ENCODE data around the gene OGG1.
A peak's percentile ranks its signal among the peaks of the same experiment; 100 is the strongest.

OGG1 gene

DNA sequence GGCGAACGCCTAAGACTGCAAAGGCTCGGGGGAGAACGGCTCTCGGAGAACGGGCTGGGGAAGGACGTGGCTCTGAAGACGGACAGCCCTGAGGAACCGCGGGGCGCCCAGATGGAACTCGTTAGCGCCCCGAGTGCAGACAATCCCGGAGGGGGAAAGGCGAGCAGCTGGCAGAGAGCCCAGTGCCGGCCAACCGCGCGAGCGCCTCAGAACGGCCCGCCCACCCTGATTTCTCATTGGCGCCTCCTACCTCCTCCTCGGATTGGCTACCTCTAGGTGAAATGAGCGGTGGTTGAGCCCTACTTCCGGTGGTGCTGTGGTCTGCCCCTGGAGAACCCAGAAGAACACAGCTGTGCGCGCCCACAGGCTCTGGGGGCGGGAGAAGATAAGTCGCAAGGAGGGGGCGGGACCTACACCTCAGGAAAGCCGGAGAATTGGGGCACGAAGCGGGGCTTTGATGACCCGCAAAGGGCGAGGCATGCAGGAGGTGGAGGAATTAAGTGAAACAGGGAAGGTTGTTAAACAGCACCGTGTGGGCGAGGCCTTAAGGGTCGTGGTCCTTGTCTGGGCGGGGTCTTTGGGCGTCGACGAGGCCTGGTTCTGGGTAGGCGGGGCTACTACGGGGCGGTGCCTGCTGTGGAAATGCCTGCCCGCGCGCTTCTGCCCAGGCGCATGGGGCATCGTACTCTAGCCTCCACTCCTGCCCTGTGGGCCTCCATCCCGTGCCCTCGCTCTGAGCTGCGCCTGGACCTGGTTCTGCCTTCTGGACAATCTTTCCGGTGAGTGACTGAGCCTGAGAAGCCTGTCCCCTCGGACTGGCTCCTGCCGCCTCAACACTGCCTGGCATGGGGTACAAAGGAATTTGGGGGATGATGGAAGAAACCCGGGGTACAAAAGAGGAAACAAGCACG is at the start of gene OGG1:
TSS of gene OGG1 (plus strand) at position 308 of the 911 bp plus-strand sequence. CDS start at position 643, 335 bp downstream.
- DNase-seq, result peak; percentile 99

DNA sequence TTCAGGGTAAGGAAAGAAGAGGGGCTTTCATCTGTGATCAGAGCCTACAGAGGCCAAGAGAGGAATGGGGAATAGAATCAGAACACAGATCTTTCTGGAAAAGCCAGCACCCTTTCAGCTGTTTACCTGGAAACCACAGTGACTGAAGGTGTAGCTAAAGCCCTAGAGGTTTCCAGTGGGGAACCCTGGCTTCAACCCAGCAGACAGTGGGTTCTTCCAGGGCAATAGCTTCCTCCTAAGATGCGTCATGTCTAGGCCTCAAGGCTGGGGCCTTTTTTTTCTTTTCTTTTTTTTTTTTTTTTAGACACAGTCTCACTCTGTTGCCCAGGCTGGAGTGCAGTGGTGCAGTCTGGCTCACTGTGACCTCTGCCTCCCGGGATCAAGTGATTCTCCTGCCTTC is 49.2 kb upstream of the OGG1 start:
- no peak for DNase-seq

DNA sequence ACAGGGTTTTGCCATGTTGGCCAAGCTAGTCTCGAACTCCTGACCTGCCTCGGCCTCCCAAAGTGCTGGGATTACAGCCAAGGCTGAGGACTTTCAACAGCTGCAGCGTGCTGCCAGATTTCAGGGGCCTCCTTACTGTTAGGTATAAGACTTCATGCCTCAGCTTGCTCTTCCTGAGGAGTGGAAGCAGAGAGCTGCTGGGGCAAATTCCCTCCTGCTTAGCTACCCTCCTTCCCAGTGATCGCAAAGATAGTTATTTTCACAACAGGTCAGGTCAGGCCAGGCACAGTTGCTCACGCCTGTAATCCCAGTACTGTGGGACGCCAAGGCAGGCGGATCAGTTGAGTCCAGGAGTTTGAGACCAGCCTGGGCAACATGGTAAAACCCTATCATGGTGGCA is 48.7 kb upstream of the OGG1 start:
- DNase-seq, result no peak

DNA sequence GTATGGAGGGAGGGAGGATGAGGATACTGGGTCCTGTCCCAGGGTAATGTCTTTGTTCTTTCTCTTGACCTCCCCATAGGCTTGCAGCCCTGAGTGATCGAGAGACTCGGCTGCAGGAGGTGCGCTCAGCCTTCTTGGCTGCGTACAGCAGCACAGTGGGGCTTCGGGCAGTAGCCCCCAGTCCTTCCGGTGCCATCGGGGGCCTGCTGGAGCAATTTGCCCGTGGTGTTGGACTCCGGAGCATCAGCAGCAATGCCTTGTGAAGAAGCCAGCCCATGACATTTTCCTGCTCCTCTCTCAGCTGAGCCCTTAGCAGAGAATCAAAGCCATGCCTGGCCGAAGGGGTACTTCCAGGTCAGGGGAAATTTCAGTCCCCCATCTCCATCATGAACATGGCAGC is 48.0 kb upstream of the OGG1 start:
- DNase-seq, result no peak

DNA sequence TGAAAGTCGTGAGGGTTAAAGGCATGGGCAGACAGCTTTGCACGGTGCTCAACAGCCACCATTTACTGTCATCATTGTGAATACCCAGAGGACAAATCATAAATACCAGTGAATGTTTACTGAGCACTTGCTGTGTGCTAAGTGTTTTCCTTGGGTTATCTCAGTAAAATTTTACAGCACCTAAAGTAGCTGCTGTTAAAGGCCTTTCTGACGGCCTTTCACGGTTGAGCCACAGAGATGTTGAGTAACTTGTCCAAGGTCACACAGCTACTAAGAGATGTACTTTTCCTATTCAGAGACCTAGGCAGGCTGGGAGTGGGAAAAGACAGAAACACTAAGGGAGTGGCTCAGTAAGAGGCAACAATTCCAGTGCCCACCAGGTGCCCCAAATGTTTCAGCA is 46.5 kb upstream of the OGG1 start:
- no peak for DNase-seq

DNA sequence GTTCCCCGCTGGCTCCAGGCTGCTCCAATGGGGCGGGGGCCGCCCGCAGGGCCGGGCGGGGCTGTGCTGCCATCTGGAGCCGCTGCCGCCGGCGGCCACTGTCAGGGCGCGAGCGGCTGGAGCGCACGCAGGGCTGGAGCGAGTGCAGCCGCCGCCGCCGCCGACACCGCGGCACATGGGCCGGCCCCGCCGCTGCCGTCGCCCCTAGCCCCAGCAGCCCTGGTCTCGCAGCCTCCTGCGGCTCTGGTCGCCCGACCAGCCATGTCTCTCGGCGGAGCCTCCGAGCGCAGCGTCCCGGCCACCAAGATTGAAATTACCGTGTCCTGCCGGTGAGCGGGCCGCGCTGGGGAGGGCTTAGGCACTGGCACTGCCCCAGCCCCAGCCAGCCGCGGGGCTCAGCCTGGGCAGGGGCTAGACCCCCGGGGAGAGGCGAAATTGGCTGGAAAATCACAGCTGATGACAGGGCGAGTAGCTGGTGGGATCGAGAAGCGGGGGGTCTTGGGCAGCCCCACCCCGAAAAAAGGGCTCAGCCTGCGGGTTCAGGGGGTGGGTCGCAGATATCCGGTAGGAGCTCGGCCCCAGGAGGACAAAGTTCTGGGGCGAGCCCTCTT is 45.9 kb upstream of the OGG1 start, which contains the start of gene CPNE9:
TSS of gene CPNE9 (plus strand) at position 98 of the 611 bp plus-strand sequence. CDS start at position 262, 164 bp downstream.
- no peak for DNase-seq

DNA sequence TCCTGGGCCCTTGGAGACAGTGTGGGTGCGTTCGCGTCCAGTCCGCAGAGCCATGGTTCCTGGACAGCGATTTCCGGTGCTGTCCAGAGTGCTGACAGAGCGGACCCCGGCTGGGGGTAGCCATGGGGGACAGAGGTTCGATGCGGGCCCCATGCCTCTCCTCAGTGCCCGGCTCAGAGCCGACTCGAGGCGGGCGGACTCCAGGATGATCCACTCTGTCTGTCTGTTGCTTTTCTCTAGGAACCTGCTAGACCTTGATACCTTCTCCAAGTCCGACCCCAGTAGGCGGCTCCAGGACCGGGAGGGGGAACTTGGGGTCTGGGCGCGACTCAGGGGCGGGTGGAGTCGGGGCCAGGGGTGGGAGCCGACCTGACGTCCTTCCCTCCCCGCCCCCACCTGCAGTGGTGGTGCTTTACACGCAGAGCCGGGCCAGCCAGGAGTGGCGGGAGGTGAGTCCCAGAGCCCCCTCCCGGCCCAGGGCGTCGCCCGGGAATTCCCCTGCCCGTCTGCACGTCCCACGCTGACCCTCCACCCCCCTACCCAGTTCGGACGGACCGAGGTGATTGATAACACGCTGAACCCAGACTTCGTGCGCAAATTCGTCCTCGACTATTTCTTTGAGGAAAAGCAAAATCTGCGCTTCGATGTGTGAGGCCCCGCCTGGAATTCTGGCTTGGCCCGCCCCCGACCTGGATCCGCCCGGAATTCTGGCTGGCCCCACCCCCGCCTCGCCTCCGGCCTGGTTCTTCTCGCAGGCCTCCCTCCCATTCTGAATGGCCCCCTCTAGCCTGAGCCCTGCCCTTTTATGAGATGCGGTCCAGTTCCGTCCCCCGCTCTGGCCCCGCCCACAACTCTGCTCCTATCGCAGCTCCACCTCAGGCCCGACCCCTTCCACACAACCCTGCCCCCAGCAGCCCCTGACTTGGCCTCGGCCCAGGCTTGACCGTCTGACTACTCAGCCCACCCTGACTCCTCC is 45.1 kb upstream of the OGG1 start:
- DNase-seq, result peak; percentile 23

DNA sequence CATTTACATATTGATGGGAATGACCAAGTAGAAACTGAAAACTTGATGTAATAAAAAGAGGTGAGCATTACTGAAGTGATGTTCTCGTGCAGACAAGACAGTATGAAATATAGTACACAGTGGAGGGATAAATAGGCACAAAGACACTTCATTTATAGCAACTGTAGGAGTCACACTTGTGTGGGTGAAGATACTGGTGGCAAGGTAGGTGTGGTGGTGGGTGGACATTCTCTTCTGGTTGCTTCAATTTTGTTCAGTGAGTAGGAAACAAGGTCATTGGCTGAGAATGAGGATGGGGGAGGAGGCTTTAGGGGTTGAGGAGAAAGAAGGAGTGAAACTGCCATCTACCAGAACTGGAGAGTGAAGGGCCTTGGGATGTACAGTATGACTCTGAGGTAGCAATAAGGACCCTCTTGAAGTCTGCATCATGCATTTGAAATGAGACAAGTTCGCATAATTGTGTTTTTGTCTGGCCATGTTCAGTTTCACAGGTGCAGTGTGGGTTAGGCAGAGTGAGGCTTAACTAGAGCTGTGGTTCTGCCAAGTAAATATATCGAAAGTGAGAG is 39.5 kb upstream of the OGG1 start:
- no peak for DNase-seq

DNA sequence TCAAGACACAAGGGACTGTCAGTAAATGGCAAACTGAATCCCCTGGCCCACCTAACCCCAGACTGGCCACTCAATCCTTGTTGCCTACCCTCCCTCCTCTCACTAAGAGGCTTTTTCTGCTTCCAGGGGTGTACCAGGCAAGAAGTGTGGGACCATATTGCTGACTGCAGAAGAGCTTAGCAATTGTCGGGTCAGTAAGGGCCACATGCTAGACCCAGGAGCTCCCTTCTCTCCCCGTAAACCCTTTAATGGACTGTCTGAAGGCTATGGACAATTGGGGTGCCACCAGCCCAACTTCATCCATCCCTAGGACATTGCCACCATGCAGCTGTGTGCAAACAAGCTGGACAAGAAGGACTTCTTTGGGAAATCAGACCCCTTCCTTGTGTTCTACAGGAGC is 37.3 kb upstream of the OGG1 start:
- DNase-seq, result no peak

DNA sequence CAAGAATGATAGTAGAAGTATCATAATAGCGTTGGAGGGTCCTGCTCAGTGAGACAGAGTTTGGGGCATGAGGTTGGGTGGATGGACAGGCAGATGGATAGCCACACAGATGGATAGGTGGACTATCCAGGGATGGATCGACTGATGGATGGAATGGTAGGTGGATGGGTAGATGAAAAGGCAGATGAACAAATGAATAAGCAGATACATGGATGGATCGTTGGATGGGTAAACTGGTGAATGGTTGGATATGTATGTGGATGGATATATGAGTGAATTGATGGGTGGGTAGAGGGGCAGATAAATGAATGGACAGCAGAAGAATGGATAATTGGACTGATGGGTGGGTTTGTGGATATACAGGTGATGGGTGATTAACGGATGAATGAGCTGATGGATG is 36.6 kb upstream of the OGG1 start:
- DNase-seq, result no peak

DNA sequence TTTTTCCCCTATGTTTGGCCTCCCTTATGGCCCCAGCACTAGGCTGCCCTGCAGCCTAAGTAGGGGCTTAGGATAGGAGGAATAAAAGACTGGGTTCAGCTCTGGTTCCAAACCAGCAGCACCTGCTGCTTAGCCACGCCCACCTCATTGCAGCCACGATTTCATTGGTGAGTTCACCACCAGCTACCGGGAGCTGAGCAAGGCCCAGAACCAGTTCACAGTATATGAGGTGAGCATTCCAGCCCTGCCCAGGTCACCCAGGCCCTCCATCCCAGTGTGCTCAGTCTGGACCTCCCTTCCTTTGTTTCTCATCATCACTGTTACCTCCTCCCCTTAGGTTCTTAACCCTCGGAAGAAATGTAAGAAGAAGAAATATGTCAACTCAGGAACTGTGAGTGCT is 34.6 kb upstream of the OGG1 start:
- no peak for DNase-seq

DNA sequence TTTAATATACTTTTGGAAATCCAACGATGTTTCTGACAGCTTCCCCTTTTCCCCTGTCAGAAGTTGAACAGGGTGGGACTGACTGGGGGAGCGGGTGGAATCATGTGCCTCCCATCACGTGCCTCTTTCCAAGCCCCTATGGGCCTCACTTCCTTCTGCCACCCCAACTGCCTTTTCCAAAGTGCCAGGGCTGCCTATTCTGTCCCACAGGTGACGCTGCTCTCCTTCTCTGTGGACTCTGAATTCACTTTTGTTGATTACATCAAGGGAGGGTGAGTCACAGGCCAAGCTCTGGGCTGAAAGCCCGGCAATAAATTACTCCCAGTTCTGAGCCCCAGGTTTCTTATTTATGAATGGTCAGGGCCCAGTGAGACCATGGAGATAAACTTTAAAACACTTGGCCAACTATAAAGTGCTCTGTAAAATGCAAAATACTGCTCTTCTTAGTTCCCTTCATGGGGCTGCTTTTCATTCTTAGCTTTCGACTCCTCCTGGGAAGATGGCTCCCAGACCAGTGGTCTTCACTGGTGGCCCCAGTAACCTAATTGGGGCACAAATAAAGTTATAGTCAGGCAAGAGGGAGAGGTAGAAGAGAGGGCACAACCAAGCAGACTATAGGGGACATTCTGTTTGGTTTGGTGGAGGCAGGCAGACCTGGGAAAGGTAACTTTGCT is 33.9 kb upstream of the OGG1 start:
- peak; percentile 85 for DNase-seq

DNA sequence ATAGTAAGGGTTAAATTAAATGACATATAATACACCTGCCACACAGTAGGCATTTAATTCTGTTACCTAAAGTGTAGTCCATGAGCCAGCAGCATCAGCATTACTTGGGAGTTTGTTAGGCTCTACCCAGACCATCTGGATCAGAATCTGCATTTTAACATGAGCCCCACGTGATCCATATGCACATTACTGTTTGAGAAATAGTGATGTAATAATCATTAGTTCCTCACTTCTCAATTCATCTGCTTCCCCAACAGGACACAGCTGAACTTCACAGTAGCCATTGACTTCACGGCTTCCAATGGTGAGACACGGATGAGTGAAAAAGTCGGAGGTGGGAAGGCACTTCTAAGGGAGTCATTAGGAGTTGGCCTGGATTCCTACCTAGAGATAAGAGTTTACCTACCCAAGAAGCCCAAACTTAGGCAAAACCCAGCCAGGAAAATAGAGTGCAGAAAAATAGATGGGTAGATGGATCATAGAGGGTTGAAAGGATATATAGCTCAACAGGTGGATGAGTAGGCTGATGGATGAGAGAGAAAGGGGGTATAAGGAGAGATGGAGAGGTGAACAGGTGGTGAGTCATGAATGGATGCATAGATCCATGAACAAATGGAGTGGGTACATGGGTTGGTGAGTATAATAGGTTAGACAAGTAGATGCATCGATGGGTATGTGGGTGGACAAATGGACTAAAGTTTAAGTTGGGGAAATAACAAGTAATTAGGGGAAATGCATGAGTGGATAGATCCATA is 32.8 kb upstream of the OGG1 start:
- DNase-seq, result no peak

DNA sequence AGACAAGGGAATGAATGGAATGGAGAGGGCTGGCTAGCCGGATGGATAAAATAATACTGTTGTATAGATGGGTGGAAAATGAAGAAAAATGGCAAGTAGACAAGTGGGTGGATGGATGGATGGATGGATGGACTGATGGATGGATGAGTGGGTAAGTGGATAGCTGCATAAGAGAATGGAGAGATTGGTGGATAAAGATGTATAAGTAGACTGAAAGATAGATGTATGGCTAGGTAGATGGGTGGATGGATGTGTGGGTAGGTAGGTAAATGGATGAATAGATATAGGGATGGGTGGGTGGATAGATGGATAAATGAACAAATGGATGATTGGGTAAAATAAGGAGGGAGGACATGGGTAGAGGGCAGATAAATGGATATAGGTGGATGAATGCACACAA is 32.2 kb upstream of the OGG1 start:
- no peak for DNase-seq

DNA sequence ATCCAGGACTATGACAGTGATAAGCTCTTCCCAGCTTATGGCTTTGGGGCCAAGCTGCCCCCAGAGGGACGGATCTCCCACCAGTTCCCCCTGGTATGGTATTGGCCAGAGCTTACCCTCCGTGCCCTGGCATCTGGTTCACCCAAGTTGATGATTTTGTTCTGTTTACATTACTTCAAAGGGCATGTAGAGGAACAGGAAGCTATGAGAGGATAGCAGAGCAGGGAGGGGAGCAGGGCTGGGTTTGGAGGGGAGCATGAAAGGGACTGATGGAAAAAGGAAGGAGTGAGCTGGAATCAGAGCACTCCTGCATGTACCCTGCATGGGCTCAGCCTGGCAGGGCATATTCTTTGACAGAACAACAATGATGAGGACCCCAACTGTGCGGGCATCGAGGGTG is 31.6 kb upstream of the OGG1 start:
- DNase-seq, result no peak

DNA sequence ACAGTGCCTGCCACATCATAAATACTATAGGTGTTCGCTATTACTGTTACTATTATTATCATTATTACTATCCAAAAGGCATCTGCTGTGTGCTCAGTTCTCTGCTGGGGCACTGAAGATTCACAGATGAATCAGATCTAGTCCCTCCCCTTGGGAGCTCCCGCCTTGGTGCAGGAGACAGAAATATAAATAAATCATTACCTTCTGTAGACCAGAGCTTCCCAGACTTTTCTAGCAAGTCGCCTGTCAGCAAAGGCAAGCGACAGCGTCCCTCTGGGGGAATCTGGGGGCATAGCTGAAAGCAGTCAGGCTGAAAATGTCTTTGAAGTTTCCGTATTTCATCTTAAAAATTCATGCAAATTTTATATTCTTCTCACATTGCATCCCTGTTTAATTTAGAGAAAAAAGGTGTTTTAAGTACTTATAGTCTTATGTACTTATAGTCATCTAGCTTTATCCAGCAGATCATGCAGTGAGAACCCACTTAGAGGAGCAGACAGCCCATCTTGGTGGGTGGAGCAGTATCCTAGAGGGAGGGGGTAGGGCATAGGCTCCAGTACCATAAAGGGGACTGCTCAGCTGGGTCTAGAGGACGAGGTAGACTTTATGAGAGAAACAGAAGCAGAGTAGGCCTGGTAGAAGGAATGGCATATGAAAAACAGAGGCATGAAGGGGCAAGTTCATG is 28.6 kb upstream of the OGG1 start:
- DNase-seq, result peak; percentile 15

DNA sequence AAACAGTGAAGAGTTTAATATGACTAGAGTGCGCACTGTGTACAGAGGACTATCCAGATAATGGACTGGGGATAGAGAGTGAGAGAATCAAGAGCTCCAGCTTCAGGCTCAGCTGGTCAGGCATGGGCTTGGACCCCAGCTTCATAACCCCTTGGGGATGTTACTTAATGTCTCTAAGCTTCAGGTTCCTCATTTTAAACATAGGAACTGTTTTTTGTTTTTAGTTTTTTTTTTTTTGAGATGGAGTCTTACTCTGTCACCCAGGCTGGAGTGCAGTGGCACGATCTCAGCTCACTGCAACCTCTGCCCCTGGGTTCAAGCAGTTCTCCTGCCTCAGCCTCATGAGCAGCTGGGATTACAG is 28.1 kb upstream of the OGG1 start:
- DNase-seq, result no peak

DNA sequence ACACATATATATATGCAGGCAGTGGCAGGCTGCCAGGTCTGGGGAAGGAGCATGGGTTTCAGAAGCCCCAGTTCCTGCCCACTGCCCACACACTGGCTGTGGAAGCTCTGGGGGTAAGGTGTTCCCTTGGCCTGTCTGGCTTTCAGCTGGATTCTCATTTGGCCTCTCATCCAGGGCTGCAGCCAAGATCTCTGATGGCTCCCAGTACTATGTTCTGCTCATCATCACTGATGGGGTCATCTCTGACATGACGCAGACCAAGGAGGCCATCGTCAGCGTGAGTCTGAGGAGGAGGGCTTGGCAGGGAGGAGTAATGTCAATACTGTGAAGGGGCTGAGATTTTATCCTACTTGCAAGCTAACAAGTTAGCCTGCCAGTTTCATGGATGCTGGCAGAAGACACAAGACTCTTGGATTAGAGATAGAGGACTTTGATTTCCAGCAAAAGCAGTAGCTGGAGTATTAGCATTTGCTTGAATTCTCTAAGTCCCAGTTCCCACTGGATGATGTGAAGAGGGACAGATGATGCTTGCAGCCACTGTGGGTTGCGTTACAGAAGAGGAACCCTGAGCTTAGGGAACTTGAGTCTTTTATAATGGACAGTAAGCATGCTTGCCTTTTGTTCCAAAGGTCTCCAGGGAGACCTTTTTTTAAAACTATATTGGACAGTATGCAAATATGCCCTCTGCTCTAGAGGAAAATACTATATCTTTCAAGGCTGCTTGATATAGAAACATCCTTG is 23.8 kb upstream of the OGG1 start:
- no peak for DNase-seq

DNA sequence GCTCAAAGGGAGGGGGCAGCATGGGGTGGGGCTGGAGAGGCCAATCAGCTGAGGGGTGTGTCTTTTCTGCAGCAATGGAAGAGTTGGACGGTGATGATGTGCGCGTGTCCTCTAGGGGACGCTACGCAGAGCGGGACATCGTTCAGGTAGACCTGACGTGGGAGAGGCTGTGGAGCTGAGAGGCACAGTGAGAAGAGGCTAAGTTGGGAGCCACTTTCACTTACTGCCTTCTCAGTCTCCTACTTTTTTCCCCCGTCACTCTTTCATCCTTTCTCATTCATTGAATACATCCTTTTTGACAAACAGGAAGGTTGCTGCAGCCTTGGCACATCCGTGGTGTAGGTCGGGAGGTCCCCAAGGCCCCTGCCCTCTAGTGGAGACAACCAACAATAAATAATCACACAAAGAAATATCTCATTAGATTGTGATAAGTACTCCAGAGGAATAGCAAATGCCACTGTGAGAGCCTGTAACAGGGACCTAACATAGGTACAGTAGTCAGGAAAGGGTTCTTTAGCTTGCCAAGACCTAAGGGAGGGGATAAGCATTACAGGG is 22.6 kb upstream of the OGG1 start:
- DNase-seq, result no peak

DNA sequence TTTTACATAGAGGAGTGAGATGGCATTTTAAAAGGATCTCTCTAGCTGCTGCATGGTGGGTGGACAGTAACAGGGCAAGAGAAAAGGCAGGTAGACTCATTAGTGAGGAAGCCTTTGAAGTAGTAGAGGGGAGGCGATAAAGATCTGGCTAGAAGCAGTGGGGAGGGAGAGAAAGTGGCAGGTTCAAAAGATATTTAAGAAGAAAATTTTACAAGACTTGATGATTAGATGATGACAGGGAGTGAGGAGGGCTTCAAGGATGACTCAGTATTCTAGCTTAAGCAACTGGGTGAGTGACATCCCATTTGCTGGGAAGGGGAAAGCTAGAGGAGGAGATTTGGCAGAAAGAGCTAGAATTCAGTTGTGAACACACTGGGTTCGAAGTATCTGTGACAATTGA is 22.0 kb upstream of the OGG1 start:
- DNase-seq, result no peak
